ENCODE measurements around the gene CORO2A.
"Not testable (repeated sequence)": the region's sequence is repeated elsewhere in the genome, so short reads cannot be mapped to it uniquely, and the experiment has no call there.

The CORO2A gene

GRCh38 chr9:98191181-98191608, 1.2 kb downstream of the CORO2A start:
- no peak for DNase-seq

- no peak for DNase-seq
Observed at GRCh38 chr9:98190757-98191105, 1.7 kb downstream of the CORO2A start.

GRCh38 chr9:98189412-98189811, 3.0 kb downstream of the CORO2A start:
- DNase-seq, result no peak

GRCh38 chr9:98187926-98188325, 4.5 kb downstream of the CORO2A start:
- DNase-seq, result no peak

- no peak for DNase-seq
Observed at GRCh38 chr9:98186236-98186635, 6.2 kb downstream of the CORO2A start.

GRCh38 chr9:98185611-98186171, 6.7 kb downstream of the CORO2A start:
- no peak for DNase-seq

GRCh38 chr9:98185021-98185567, 7.3 kb downstream of the CORO2A start:
- DNase-seq, result no peak

GRCh38 chr9:98184326-98184725, 8.1 kb downstream of the CORO2A start:
- DNase-seq, result no peak

GRCh38 chr9:98182889-98183599, 9.4 kb downstream of the CORO2A start:
- no peak for DNase-seq

- no peak for DNase-seq
Observed at GRCh38 chr9:98182069-98182820, 10.2 kb downstream of the CORO2A start.

- no peak for DNase-seq
Observed at GRCh38 chr9:98181746-98182068, 10.7 kb downstream of the CORO2A start.

GRCh38 chr9:98180996-98181395, 11.4 kb downstream of the CORO2A start:
- DNase-seq, result no peak

GRCh38 chr9:98178874-98179850, 13.3 kb downstream of the CORO2A start:
- no peak for DNase-seq

GRCh38 chr9:98176391-98177259, 15.8 kb downstream of the CORO2A start:
- DNase-seq, result no peak

GRCh38 chr9:98175762-98176161, 16.7 kb downstream of the CORO2A start:
- DNase-seq, result no peak

GRCh38 chr9:98175028-98175569, 17.3 kb downstream of the CORO2A start:
- no peak for DNase-seq

GRCh38 chr9:98174502-98174918, 17.9 kb downstream of the CORO2A start:
- DNase-seq, result not testable (repeated sequence)

- no peak for DNase-seq
Observed at GRCh38 chr9:98173181-98173580, 19.3 kb downstream of the CORO2A start.

- DNase-seq, result peak; percentile 86 to 94
Observed at GRCh38 chr9:98172604-98173003, 19.8 kb downstream of the CORO2A start.

- no peak for DNase-seq
Observed at GRCh38 chr9:98171176-98171925, 21.1 kb downstream of the CORO2A start.

Measured in SHP77 (cell line).